Left ventricle myocardium inferior (tissue), 1 donor: ENCODE results near the gene LRRN4CL. TPM values are rescaled to one million over a fixed set of nuclear protein-coding genes. Genes with fewer than 3 reads are reported as not detected.
A peak's percentile ranks its signal among the peaks of the same experiment; 100 is the strongest.

ENCODE experiments used
- DNase-seq: peaks from one replicate; pipeline ENCODE4 v3.0.0-alpha.2; 2020
- H3K27ac ChIP-seq: fragments of 200-600 bp; replicated peaks from 2 replicates; pipeline ENCODE4 v1.8.0; 2021
- H3K27me3 ChIP-seq: fragments of 200-600 bp; 2 replicates; pipeline ENCODE4 v1.8.0; 2021; ENCODE audit warnings: low read depth
- H3K36me3 ChIP-seq: fragments of 200-600 bp; 2 replicates; pipeline ENCODE4 v1.8.0; 2021
- H3K4me1 ChIP-seq: fragments of 200-600 bp; 2 replicates; pipeline ENCODE4 v1.8.0; 2021
- H3K4me3 ChIP-seq: fragments of 200-600 bp; 2 replicates; pipeline ENCODE4 v1.8.0; 2021; ENCODE audit warnings: mild to moderate bottlenecking, moderate library complexity
- H3K9me3 ChIP-seq: fragments of 200-600 bp; replicated peaks from 2 replicates; pipeline ENCODE4 v1.8.0; 2021
- CTCF ChIP-seq: fragments of 200-600 bp; IDR thresholded peaks from 2 replicates; pipeline ENCODE4 v1.8.0; 2021; ENCODE audit warnings: antibody characterized with exemption, mild to moderate bottlenecking, borderline replicate concordance
- intact Hi-C: fragments of 100-400 bp; cut with micrococcal nuclease; formaldehyde crosslinking; loops from one replicate; pipeline ENCODE4 v1.11.0; 2022
- total RNA-seq: library from RNA; stranded (reverse); fragmentation: NEBNext Ultra II Directional; extraction: Animal tissue kit (Norgen Biotek cat#: 25700); gene quantifications from one replicate; pipeline ENCODE4 v1.2.1, GENCODE V29; 2021
- donor health status: DM: no; HTN: yes; CAD: no; lungs with severe emphysema.

The LRRN4CL gene
- total RNA-seq, 1 donor from 2014 or later: 2.7 TPM

- Histone ChIP-seq H3K9me3 (no peaks in the 10 kb centered on the region), H3K4me3 (peak overlapping the region; percentile 91), H3K27ac (peak overlapping the region; percentile 95), H3K4me1 (peaks cover 81% of the 10 kb centered on the region), H3K36me3 (peaks cover 25% of the 10 kb centered on the region), H3K27me3 (no peaks in the 10 kb centered on the region)
- no peak for TF ChIP-seq CTCF
- intact Hi-C loops: loop anchor here (10.0 kb wide), 1 partner anchor 107 kb away; the partner anchor contains the start of genes STX5, TEX54 and WDR74
- DNase-seq: peak; percentile 82
These were observed 38.5 kb upstream of the LRRN4CL start for GRCh38 chr11:62727872-62728170.

GRCh38 chr11:62727165-62727871, 38.0 kb upstream of the LRRN4CL start, which contains the start of gene HNRNPUL2:
Gene HNRNPUL2 (minus strand): TSS chr11:62727457. CDS start chr11:62727156, 301 bp downstream.
- intact Hi-C loops: loop anchor here (10.0 kb wide), 1 partner anchor 107 kb away; the partner anchor contains the start of genes STX5, TEX54 and WDR74
- peak within 1 kb of the TSS; percentile 91 for H3K4me3 ChIP-seq
- H3K27me3 ChIP-seq: no peaks in the 10 kb centered on the region
- H3K36me3 ChIP-seq: peaks cover 30% of the 10 kb centered on the region
- no peaks in the 10 kb centered on the region for H3K9me3 ChIP-seq
- peak; percentile 99 for DNase-seq
- TF ChIP-seq CTCF: no peak
- peaks cover 86% of the 10 kb centered on the region for H3K4me1 ChIP-seq
- H3K27ac ChIP-seq: peak within 1 kb of the TSS; percentile 95

DNA sequence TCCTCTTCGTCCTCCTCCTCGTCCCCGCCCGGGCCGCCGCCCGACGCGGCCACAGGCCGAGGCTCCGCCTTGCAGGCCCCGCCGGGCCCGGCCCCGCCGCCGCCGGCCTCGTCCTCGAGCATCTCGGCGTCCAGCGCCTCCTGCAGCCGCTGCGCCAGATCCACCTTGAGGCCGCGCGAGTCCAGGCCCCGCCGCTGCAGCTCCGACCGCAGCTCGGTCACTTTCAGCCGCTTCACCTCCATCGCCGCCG, 37.5 kb upstream of the LRRN4CL start:
- Histone ChIP-seq H3K27me3 (no peaks in the 10 kb centered on the region), H3K36me3 (peaks cover 34% of the 10 kb centered on the region), H3K27ac (peak overlapping the region; percentile 95), H3K4me3 (peak overlapping the region; percentile 91), H3K4me1 (peaks cover 91% of the 10 kb centered on the region), H3K9me3 (no peaks in the 10 kb centered on the region)
- no peak for DNase-seq
- intact Hi-C loops: loop anchor here (10.0 kb wide), 1 partner anchor 108 kb away; the partner anchor contains the start of genes STX5, TEX54 and WDR74
- TF ChIP-seq CTCF: no peak

DNA sequence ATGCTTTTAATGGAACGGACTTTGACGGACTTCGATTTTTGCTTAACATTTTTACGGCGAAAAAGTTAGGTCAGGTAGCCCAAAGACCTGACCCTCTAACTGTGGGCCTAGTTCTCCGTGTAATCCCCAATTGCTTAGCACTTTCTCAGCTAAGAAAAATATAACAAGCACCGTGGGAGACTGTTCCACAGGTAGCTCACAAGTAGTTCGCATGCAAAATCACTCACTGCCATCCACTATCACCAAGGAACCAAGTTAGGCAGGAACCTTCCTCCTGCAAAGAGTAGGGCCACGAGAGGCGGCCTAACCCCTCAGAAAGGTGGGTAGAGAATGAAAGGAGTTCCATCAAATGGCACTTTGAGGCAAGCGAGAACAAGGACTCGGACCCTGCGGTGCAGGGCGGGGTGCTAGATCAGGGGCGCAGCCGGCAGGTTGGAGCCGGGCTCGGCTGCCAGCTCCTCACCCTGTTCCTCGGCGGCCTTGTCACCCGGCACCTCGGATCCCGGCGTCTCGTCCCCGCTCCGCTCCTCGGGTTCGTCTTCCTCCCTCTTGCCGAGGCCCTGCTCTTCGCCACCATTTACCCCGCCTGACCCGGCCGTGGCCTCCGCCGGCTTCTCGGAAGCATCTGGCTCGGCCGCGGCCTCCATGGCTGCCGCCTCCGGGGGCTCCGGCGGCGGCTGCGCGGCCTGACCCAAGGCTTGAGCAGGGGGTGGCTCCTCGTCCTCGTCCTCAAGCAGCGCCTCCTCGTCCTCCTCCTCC, 37.0 kb upstream of the LRRN4CL start:
- no peak for TF ChIP-seq CTCF
- Histone ChIP-seq H3K36me3 (peaks cover 36% of the 10 kb centered on the region), H3K4me3 (peak overlapping the region; percentile 91), H3K27ac (peak overlapping the region; percentile 95), H3K27me3 (no peaks in the 10 kb centered on the region), H3K9me3 (no peaks in the 10 kb centered on the region), H3K4me1 (peaks cover 90% of the 10 kb centered on the region)
- intact Hi-C loops: loop anchor here (10.0 kb wide), 1 partner anchor 108 kb away; the partner anchor contains the start of genes STX5, TEX54 and WDR74
- no peak for DNase-seq

DNA sequence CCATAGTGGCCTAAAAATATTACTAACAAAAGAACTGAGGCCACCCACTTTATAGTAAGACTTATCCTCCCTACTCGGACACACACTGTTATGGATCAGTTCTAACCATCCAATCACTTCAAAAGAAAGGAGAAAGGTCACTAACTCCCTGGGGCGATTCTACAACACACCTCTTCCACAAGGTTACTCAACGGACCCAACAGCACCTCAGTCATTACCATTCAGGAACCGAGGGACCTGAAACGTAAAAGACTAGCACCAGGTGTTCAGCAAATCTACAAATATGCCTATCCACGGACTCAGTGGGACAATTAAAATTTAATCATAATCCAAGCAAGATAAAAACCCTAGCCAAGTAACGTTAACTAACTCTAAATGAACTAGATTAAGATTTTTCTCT, 36.3 kb upstream of the LRRN4CL start:
- Histone ChIP-seq H3K4me3 (peak overlapping the region; percentile 91), H3K27ac (peak overlapping the region; percentile 95), H3K36me3 (peaks cover 36% of the 10 kb centered on the region), H3K9me3 (no peaks in the 10 kb centered on the region), H3K4me1 (peaks cover 83% of the 10 kb centered on the region), H3K27me3 (no peaks in the 10 kb centered on the region)
- intact Hi-C loops: loop anchor here (10.0 kb wide), 1 partner anchor 109 kb away; the partner anchor contains the start of genes STX5, TEX54 and WDR74
- no peak for TF ChIP-seq CTCF
- no peak for DNase-seq
